T1000 (cell line): ENCODE results near the gene ELOB.

ENCODE experiments used
- DNase-seq: peaks from one replicate; lab custom pipeline; 2025; ENCODE audit warnings: mixed read lengths; lab: John Stamatoyannopoulos, UW

Gene ELOB

GRCh38 chr16:2810651-2811050 lies 33.6 kb upstream of the ELOB start:
- no peak for DNase-seq

DNA sequence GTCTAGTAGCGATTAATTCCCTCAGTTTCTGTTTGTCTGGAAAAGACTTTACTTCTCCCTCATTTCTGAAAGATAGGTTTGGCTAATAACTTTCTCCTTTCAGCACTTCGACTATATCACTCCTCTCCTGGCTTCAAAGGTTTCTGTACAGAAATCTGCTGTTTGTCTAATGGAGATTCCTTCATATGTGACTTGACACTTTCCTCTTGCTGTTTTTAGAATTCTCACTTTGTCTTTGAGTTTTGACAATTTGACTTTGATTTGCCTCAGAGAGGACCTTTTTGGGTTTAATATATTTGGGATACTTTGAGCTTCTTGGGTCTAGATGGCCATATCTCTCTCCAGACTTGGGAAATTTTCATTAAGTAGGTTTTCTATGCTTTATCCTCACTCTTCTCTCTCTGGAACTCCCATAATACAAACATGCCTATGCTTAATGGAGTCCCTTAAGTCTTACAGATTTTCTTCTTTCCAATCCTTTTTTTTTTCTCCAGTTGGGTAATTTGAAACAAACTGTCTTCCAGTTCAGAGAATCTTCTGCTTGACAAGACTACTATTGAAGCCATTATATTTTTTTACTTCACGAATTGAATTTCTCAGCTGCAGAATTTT lies 32.2 kb upstream of the ELOB start:
- DNase-seq, result no peak

- DNase-seq, result no peak
Observed at GRCh38 chr16:2808181-2808580, 31.1 kb upstream of the ELOB start.

GRCh38 chr16:2806286-2806685 lies 29.2 kb upstream of the ELOB start:
- no peak for DNase-seq

- no peak for DNase-seq
Observed at GRCh38 chr16:2804728-2805127, 27.6 kb upstream of the ELOB start.

DNA sequence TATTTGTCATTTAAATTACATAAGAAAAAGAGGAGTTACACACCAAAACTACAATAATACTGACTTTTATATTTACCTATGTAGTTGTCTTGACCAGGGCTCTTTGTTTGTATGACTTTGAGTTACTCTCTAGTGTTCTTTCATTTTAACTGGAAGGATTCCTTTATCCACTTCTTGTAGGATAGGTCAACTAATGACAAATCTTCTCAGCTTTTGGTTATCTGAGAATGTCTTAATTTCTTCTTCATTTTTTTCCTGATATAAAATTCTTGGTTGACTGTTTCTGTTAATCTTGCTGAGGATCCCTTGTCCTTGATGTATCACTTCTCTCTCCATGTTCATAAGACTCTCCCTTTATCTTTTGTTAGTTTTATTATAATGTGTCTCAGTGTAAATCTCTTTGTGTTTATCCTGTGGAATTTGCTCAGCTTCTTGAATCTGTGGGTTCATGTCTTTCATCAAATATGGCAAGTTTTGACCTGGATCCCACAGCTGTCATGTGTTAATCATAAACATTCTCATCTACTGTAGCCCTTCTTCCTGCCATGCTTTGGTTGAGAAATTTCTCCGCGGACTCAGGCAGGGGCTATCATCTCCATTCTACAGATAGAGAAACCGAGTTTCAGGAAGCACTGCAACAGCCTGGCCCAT lies 26.6 kb upstream of the ELOB start:
- no peak for DNase-seq

DNA sequence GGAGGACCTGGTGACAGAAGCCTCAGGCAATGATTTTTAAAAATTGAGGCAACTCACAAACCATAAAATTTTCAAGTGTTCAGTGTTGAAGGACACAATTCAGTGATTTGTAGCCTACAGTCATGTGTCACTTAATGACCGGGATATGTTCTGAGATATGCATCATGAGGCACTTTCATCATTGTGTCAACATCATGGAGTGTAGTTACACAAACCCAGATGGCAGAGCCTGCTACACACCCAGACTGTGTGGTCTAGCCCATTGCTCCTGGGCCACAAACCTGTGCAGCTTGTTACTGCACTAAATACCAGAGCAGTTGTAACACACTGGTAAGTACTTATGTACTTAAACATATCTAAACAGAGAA lies 22.8 kb upstream of the ELOB start:
- no peak for DNase-seq

DNA sequence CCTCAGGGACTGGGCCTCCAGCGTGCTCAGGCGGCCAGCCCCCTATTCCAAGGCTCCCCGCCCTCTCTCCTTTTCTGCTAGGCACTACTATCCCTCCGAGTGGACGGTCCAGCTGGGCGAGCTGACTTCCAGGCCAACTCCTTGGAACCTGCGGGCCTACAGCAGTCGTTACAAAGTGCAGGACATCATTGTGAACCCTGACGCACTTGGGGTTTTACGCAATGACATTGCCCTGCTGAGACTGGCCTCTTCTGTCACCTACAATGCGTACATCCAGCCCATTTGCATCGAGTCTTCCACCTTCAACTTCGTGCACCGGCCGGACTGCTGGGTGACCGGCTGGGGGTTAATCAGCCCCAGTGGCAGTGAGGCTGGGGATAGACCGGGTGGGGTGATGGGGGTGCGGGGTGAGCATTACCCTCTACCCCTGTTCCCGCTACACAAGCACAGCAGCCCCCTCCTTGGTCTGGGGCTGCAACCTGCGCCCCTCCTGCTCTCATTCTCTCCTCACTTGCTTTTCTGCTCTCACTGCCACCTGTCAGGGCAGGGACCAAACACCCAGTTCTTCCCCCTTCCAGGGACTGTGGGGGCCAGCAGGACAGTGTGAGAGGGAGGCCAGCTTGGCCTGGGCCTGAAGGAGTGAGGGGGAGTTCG lies 22.3 kb upstream of the ELOB start:
- DNase-seq, result no peak

DNA sequence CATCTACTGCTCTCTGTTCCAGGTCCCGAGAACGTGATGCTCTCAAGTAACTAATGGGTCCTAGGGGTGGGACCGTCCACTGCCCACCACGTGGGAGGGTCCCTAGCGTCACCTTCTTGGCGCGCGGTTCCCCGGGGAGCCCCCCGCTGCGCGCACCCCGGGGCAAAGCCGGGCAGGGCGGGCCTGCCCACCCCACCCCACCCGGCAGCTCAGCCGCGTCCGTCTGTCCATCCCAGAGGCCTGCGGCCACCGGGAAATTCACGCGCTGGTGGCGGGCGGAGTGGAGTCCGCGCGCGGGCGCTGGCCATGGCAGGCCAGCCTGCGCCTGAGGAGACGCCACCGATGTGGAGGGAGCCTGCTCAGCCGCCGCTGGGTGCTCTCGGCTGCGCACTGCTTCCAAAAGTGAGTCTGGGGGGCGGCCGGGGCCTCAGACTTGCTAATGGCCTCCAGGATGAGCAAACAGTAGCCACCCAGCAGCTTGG lies 21.7 kb upstream of the ELOB start:
- no peak for DNase-seq

- no peak for DNase-seq
Observed at GRCh38 chr16:2795395-2796143, 18.5 kb upstream of the ELOB start.

DNA sequence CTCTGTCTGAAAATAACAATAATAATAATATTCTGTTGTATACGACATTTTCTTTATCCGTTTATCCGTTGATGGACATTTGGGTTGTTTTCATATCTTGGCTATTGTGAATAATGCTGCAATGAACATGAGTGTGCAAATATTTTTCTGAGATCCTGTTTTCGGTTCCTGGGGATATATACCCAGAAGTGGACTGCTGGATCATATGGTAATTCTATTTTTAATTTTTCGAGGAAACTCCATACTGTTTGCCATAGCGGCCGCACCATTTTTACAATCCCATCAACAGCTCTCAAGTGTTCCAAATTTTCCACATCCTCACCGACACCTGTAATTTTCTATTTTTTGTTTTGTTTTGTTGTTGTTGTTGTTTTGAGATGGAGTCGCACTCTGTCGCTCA lies 15.9 kb upstream of the ELOB start:
- no peak for DNase-seq

DNA sequence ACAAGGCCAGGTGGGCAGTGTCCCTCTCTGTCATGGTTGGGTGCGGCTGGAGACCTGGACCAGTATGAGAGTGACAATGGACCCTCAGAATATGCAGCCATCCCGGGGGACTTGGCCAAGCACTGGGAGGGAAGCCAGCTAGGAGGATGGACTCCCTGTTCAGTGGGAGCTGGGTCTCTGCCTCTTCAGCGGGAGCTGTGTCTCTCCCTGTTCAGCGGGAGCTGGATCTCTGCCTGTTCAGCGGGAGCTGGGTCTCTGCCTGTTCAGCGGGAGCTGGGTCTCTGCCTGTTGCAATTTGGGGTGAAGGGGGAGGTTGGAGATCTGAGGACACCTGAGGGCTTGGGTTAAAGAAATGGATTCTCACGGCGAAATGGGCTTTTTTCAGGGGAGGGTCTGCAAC lies 14.1 kb upstream of the ELOB start:
- no peak for DNase-seq

DNA sequence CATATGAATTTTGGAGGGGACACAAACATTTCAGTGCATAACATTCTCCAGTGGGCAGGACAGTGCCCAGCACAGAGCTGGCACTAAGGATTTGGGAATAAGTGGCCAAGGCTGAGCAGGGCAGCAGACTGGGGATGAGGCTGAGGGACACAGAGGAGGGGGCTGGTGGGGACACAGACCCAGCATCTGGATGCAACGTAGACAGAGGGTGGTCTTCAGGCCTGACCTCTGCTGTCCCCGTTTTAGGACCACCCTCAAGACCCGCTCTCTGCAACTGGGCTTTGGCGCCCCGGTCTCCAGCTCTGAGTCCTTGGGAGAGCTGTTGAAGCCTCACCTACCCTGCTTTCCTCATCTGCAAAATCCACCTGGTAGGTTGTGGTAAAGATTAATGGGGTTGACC lies 13.6 kb upstream of the ELOB start:
- no peak for DNase-seq

DNA sequence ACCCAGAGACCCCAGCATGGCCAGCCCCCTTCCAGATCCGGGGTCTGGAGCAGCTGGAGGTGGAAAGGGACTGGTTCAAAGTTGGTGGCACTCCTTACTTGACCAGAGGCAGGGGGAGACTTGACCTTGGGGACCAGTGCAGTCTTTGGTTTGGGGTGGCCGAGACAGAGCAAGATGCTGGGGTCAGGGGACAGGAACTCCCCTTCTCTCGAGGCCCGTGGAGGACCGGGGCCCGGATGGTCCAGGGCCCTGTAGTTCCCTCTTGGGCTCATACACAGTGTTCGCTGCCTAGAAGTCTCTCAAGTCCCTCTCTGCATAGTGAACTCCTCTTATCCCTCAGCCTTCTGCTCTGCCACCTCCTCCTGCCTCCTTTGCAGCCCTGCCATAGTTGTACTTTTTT lies 10.9 kb upstream of the ELOB start:
- no peak for DNase-seq

- DNase-seq, result no peak
Observed at GRCh38 chr16:2787406-2787805, 10.3 kb upstream of the ELOB start, which contains the start of gene PRSS33. Gene PRSS33 (minus strand): TSS chr16:2787560. CDS start chr16:2786547, 1,013 bp downstream.

DNA sequence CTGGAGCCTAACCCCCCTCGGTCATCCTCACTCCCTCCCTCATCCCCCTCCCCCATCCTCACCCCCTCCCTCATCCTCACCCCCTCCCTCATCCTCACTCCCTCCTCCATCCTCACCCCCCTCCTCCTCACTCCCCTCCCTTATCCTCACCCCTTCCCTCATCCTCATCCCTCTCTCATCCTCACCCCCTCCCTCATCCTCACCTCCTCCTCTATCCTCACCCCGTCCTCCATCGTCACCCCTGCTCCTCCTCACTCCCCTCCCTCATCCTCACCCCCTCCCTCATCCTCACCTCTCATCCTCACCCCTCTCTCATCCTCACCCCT lies 9.7 kb upstream of the ELOB start:
- no peak for DNase-seq

DNA sequence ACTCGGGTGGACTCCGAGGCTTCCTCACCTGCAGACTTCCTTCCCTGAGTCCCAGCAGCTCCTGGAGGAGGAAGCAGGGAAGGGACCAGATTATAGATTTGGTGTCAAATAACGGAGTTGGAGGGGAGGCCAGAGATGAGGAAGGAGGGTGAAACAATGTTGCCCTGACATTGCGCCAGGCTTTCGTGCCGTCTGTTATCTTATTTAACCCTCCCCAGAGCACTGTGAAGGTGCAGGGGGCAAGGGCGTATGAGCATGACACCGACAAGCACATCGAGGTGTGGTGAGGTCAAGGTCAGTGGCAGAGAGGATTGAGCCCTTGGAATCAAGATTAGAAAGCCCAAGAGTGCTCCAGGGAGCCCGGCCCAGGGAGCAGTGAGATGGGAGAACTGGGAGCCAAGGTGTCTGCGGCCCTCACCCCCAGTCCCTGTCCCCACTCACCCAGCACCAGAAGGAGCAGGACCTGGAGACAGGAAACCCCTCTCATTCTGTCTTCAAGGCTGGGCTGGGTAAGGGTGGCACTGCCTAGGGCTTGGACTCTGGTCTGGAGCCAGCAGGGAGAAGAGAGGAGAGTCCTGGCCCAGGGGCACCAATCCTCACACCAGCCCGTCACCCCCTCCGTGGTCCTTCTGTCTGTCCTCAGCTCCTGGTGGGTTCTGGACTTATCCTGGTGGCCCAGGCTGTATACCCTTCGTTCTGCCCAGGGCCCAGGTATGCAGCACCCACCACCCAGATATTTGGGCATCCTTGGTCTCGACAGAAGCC lies 9.2 kb upstream of the ELOB start:
- DNase-seq, result no peak

GRCh38 chr16:2785101-2785991 lies 8.3 kb upstream of the ELOB start:
- no peak for DNase-seq

DNA sequence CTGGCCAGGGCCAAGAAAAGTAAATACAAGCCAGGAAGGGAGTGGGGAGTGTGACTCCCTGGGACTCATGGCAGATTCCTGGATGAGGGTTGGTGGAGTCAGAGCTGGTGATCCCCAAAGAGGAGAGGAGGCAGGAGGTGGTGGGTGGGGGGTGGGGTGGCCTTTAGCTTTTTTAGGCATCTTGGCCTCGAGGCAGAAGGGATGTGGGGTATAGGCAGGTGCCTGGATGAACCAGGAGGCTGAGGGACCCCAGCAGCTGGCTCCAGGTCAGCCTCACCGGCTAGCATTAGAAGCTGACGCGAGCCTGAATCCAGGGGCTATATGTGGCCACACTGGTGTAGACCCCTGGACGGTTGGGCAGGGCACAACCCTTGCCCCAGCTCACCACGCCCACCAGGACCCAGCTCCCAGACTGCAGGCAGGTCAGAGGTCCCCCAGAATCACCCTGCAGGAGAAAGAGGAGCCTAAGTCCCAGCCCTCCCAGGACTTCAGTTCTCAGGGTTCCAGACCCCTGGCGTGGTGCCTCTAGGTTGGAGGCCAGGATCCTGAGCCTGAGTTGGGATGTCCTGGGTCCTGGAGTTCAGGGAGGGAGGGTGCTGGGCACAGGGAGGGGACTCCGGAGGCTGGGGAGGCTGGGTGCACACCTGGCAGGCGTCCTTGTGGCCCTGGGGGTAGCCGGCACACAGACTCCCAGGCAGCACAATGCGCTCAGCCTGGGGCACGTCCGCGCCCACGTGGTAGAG lies 7.4 kb upstream of the ELOB start:
- no peak for DNase-seq

DNA sequence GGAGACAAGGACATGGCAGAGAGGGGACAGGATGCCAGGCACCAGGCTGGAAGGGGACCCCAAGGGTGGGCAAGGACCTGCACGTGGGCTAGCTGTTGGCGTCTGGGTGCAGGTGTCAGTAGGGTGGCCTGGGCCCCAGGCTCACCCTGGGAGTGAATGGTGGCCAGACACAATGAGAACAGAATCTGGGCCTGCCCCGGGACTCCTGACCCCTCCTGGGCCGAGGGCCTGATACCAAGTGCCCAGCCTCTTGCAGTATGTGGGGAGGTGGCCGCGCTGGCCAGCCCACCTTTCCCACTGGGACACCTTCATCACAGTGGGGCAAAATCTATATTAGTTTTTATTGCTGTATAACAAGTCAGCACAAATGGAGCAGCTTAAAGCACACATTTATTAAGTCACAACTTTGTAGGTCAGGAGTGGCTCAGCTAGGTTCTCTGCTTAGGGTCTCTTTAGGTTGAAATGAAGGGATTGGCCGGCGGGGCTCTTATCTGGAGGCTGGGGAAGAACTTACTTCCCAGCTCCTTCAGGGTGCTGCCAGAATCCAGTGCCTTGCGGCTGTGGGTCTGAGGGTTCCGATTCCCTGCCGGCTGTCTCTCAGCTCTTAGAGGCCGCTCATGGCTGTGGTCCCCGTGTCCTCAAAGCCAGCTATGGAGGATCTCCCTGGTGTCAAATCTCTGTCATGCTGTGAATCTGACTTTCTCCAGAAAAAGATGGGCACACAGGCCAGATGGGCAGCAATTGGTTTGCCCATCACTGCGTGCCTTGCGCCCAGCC lies 6.7 kb upstream of the ELOB start:
- DNase-seq, result no peak
